Activated CD8-positive, alpha-beta memory T cell treated with anti-CD3 and anti-CD28 coated beads, Interleukin-2, amount 50 U/mL, for 4 hours (primary cell): ENCODE data around the gene SIGLEC1.
A peak's percentile ranks its signal among the peaks of the same experiment; 100 is the strongest.

ENCODE experiments used
- DNase-seq: peaks from one replicate; pipeline ENCODE4 v3.0.0-alpha.2; 2020

The SIGLEC1 gene

GRCh38 chr20:3724356-3724755 lies 12.0 kb upstream of the SIGLEC1 start:
- no peak for DNase-seq

- no peak for DNase-seq
Measured at GRCh38 chr20:3723284-3723683, 10.9 kb upstream of the SIGLEC1 start.

GRCh38 chr20:3721912-3722311 lies 9.5 kb upstream of the SIGLEC1 start:
- DNase-seq: no peak

- no peak for DNase-seq
Measured at GRCh38 chr20:3720626-3721025, 8.2 kb upstream of the SIGLEC1 start.

- no peak for DNase-seq
Measured at GRCh38 chr20:3720068-3720467, 7.7 kb upstream of the SIGLEC1 start.

GRCh38 chr20:3719046-3719445 lies 6.6 kb upstream of the SIGLEC1 start:
- no peak for DNase-seq

GRCh38 chr20:3716195-3716834 lies 3.9 kb upstream of the SIGLEC1 start:
- DNase-seq: no peak

- no peak for DNase-seq
Measured at GRCh38 chr20:3714092-3714491, 1.7 kb upstream of the SIGLEC1 start.

- no peak for DNase-seq
Measured at GRCh38 chr20:3711484-3711941, 887 bp downstream of the SIGLEC1 start.

GRCh38 chr20:3710703-3711483 lies 1.5 kb downstream of the SIGLEC1 start:
- peak; percentile 78 for DNase-seq

GRCh38 chr20:3710011-3710466 lies 2.4 kb downstream of the SIGLEC1 start:
- no peak for DNase-seq

- no peak for DNase-seq
Measured at GRCh38 chr20:3707508-3707899, 4.9 kb downstream of the SIGLEC1 start.

GRCh38 chr20:3706774-3707507 lies 5.5 kb downstream of the SIGLEC1 start:
- no peak for DNase-seq

GRCh38 chr20:3705970-3706739 lies 6.2 kb downstream of the SIGLEC1 start:
- DNase-seq: no peak

- DNase-seq: no peak
Measured at GRCh38 chr20:3705491-3705969, 6.9 kb downstream of the SIGLEC1 start.

- no peak for DNase-seq
Measured at GRCh38 chr20:3704087-3704486, 8.3 kb downstream of the SIGLEC1 start.

GRCh38 chr20:3702611-3703391 lies 9.6 kb downstream of the SIGLEC1 start:
- DNase-seq: no peak

- no peak for DNase-seq
Measured at GRCh38 chr20:3701061-3701998, 11.1 kb downstream of the SIGLEC1 start.

- no peak for DNase-seq
Measured at GRCh38 chr20:3699037-3699436, 13.4 kb downstream of the SIGLEC1 start.

GRCh38 chr20:3698591-3699001 lies 13.8 kb downstream of the SIGLEC1 start:
- no peak for DNase-seq
